Ectodermal cell (in vitro differentiated cells): ENCODE measurements around the gene AFAP1L2.

Source experiments
- H3K27ac ChIP-seq: 2 replicates; pipeline ENCODE4 v1.7.0; 2013; ENCODE audit warnings: mild to moderate bottlenecking, low read depth, low read length; ENCODE audit not compliant: insufficient read depth, poor library complexity, severe bottlenecking
- H3K27me3 ChIP-seq: 2 replicates; pipeline ENCODE4 v1.7.0; 2013; ENCODE audit warnings: mild to moderate bottlenecking, low read length; ENCODE audit not compliant: insufficient read depth, control insufficient read depth, poor library complexity, severe bottlenecking
- H3K36me3 ChIP-seq: one replicate; pipeline ENCODE4 v1.7.0; 2013; ENCODE audit warnings: low read length; ENCODE audit not compliant: control insufficient read depth, insufficient read depth
- H3K4me1 ChIP-seq: one replicate; pipeline ENCODE4 v1.7.0; 2013; ENCODE audit warnings: low read length; ENCODE audit not compliant: control insufficient read depth, insufficient read depth
- H3K4me3 ChIP-seq: 2 replicates; pipeline ENCODE4 v1.7.0; 2013; ENCODE audit warnings: low read depth, low read length, control low read depth; ENCODE audit not compliant: insufficient read depth
- H3K9me3 ChIP-seq: 2 replicates; pipeline ENCODE4 v1.7.0; 2013; ENCODE audit warnings: mild to moderate bottlenecking, low read length, moderate library complexity; ENCODE audit not compliant: control insufficient read depth
- WGBS, 2 experiments: methylation state at CpG; one replicate each; pipeline ENCODE4 v1.1.7; 2013; ENCODE audit warnings: missing lambda C conversion rate in 2 of 2; 5-methylcytosine and 5-hydroxymethylcytosine counted together

The AFAP1L2 gene

GRCh38 chr10:114408968-114409444 is 4.7 kb upstream of the AFAP1L2 start:
- Histone ChIP-seq H3K36me3 (no peaks in the 10 kb centered on the region), H3K9me3 (no peaks in the 10 kb centered on the region), H3K27me3 (peaks cover 27% of the 10 kb centered on the region), H3K4me3 (no peak overlapping the region), H3K4me1 (peaks cover 4% of the 10 kb centered on the region), H3K27ac (no peak overlapping the region)
- WGBS, 2 experiments, result 59 to 60% methylated on average over 5 of the region's 5 CpGs

- no peaks in the 10 kb centered on the region for H3K36me3 ChIP-seq
- no peak overlapping the region for H3K27ac ChIP-seq
- H3K4me3 ChIP-seq, result no peak overlapping the region
- H3K9me3 ChIP-seq, result no peaks in the 10 kb centered on the region
- WGBS, 2 experiments, result 72 to 73% methylated on average over 12 of the region's 12 CpGs
- peaks cover 34% of the 10 kb centered on the region for H3K27me3 ChIP-seq
- peaks cover 4% of the 10 kb centered on the region for H3K4me1 ChIP-seq
Measured at GRCh38 chr10:114408112-114408967, 4.0 kb upstream of the AFAP1L2 start.

- H3K9me3 ChIP-seq, result no peaks in the 10 kb centered on the region
- peaks cover 51% of the 10 kb centered on the region for H3K27me3 ChIP-seq
- H3K4me1 ChIP-seq, result peaks cover 15% of the 10 kb centered on the region
- no peaks in the 10 kb centered on the region for H3K36me3 ChIP-seq
- no peak overlapping the region for H3K27ac ChIP-seq
- H3K4me3 ChIP-seq, result no peak overlapping the region
- WGBS, 2 experiments, result 100% methylated on average over 1 of the region's 1 CpG
Measured at GRCh38 chr10:114406455-114406854, 2.2 kb upstream of the AFAP1L2 start.

DNA sequence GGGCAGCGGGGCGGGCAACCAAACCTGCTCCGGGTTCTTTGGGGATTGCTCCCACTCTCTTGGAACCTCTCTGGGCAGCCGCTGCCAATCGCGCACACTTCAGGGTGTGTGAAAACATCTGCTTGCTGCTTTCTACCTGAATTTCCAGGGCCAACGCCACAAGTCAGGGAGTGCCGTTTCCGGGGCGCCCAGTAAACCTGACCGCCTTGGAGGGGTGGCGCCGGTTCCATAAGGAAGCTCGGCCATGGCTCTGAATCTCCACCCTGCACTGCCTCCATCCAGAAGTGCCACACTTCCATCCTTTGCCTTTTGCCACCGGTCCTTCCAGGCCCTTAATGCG is 679 bp upstream of the AFAP1L2 start:
- 23 to 27% methylated on average over 16 of the region's 16 CpGs for WGBS, 2 experiments
- no peaks in the 10 kb centered on the region for H3K9me3 ChIP-seq
- H3K27ac ChIP-seq, result no peak overlapping the region
- H3K4me1 ChIP-seq, result peaks cover 15% of the 10 kb centered on the region
- H3K4me3 ChIP-seq, result peak overlapping the region; percentile 44
- H3K27me3 ChIP-seq, result peaks cover 55% of the 10 kb centered on the region
- H3K36me3 ChIP-seq, result no peaks in the 10 kb centered on the region

DNA sequence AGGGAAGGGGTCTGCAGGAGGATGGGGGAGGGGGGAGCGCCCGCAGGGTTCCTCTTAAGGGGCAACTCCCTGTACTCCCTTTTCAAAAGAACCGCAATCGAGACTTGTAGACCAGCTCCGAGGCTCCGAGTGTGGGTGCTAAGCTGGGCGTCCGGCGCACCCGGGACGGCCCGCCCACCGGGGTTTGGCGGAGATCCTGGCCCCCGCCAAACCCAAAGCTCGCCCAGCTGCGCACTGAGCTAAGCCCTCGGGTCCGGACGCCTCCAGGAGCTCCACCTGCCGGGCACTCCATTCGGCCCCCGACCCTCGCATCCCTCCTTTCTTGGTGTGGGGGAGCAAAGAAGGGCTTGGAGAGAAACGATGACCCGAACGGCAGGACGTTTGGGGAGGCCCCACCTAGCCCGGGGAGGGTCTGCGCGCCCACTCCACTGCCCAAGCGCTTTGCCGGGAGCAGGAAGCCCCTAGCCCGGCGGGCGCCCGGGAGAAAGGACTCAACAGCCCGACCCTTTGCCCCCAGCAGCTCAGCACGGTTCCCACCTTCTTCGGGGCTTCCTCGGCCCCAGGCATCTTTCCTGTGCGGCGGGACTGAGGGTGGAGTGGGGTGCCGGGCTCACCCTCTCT is 651 bp downstream of the AFAP1L2 start:
- Histone ChIP-seq H3K27me3 (peaks cover 55% of the 10 kb centered on the region), H3K4me1 (peaks cover 13% of the 10 kb centered on the region), H3K4me3 (peak overlapping the region; percentile 44), H3K36me3 (no peaks in the 10 kb centered on the region), H3K27ac (no peak overlapping the region), H3K9me3 (no peaks in the 10 kb centered on the region)
- WGBS, 2 experiments, result 0 to 1% methylated on average over 44 of the region's 44 CpGs

- H3K27me3 ChIP-seq, result peaks cover 55% of the 10 kb centered on the region
Measured at GRCh38 chr10:114402871-114403540, 1.3 kb downstream of the AFAP1L2 start.

GRCh38 chr10:114402233-114402632 is 2.1 kb downstream of the AFAP1L2 start:
- Histone ChIP-seq H3K9me3 (no peaks in the 10 kb centered on the region), H3K4me1 (peaks cover 15% of the 10 kb centered on the region), H3K36me3 (no peaks in the 10 kb centered on the region), H3K27ac (no peak overlapping the region), H3K27me3 (peaks cover 55% of the 10 kb centered on the region), H3K4me3 (no peak overlapping the region)
- 80 to 86% methylated on average over 2 of the region's 2 CpGs for WGBS, 2 experiments

More at GRCh38 chr10:114402871-114403540, 1.3 kb downstream of the AFAP1L2 start:
- WGBS, 2 experiments, result 11 to 12% methylated on average over 17 of the region's 17 CpGs
- Histone ChIP-seq H3K9me3 (no peaks in the 10 kb centered on the region), H3K4me3 (peak overlapping the region; percentile 44), H3K27ac (no peak overlapping the region), H3K36me3 (no peaks in the 10 kb centered on the region), H3K4me1 (peaks cover 15% of the 10 kb centered on the region)

DNA sequence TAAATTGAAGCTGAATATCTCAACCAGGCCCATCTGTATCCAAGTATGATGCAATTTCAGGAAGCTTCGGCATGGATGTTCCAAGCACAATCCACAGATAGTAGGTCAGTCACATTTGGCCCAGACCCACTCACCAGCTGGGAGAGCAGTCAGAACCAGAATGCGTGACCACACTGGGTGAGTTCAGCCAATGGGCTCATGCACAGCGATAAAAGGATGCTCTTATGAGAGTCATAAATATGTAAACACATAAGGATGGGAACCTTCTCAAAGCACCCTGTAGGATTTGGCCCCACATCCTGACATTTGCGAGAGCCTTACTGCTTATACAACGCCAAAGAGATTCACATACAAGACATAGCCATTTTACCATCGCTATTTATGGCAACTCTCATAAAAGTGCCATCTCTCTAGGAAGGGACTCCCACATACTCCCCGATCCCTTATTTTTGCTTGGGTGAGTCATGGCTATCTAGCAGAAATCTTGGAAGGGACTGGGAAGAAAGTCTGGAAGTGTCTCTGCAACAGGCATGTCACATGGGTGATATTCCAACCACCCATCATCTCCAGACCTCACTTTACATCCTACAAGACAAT is 3.0 kb downstream of the AFAP1L2 start:
- Histone ChIP-seq H3K27ac (no peak overlapping the region), H3K27me3 (peaks cover 53% of the 10 kb centered on the region), H3K4me1 (peaks cover 15% of the 10 kb centered on the region), H3K4me3 (no peak overlapping the region), H3K36me3 (no peaks in the 10 kb centered on the region), H3K9me3 (no peaks in the 10 kb centered on the region)
- 95 to 96% methylated on average over 7 of the region's 7 CpGs for WGBS, 2 experiments

- Histone ChIP-seq H3K4me1 (peaks cover 15% of the 10 kb centered on the region), H3K27ac (no peak overlapping the region), H3K36me3 (no peaks in the 10 kb centered on the region), H3K4me3 (no peak overlapping the region), H3K27me3 (peaks cover 41% of the 10 kb centered on the region), H3K9me3 (no peaks in the 10 kb centered on the region)
- 54 to 59% methylated on average over 3 of the region's 3 CpGs for WGBS, 2 experiments
Measured at GRCh38 chr10:114400091-114400490, 4.2 kb downstream of the AFAP1L2 start.

- Histone ChIP-seq H3K9me3 (no peaks in the 10 kb centered on the region), H3K4me3 (no peak overlapping the region), H3K36me3 (no peaks in the 10 kb centered on the region), H3K27ac (no peak overlapping the region), H3K4me1 (peaks cover 15% of the 10 kb centered on the region), H3K27me3 (peaks cover 36% of the 10 kb centered on the region)
- WGBS, 2 experiments, result 93 to 96% methylated on average over 6 of the region's 6 CpGs
Measured at GRCh38 chr10:114399576-114399975, 4.7 kb downstream of the AFAP1L2 start.
